HG02840 (cell line): ENCODE data around the gene ACTRT3.

ENCODE experiments used
- ATAC-seq: cut with Tn5 transposase; IDR thresholded peaks from one replicate; pipeline ENCODE4 v1.9.1; 2021; ENCODE audit warnings: mild to moderate bottlenecking, moderate library complexity, moderate number of reproducible peaks; ENCODE audit not compliant: unreplicated experiment, low FRiP score

Gene ACTRT3

GRCh38 chr3:169769287-169770181 is at the start of gene ACTRT3:
Gene ACTRT3 (minus strand): TSS chr3:169769561. CDS start chr3:169769520, 41 bp downstream.
- ATAC-seq = peak; percentile 19

- ATAC-seq = no peak
These were observed 49.0 kb upstream of the ACTRT3 start for GRCh38 chr3:169818316-169818715.

GRCh38 chr3:169815590-169816150 is 46.3 kb upstream of the ACTRT3 start:
- ATAC-seq = no peak

- ATAC-seq = peak; percentile 84
These were observed 44.6 kb upstream of the ACTRT3 start for GRCh38 chr3:169813757-169814517.

- no peak for ATAC-seq
These were observed 43.9 kb upstream of the ACTRT3 start for GRCh38 chr3:169813278-169813677.

- peak; percentile 66 for ATAC-seq
These were observed 43.2 kb upstream of the ACTRT3 start, which contains the start of the genes LRRC34 and LRRIQ4 for GRCh38 chr3:169812332-169813235. Gene LRRC34 (minus strand): TSS chr3:169812904. CDS start chr3:169812548, 356 bp downstream. Gene LRRIQ4 (plus strand): TSS chr3:169812870. CDS start chr3:169821922, 9,052 bp downstream.

- ATAC-seq = peak; percentile 3
These were observed 42.4 kb upstream of the ACTRT3 start for GRCh38 chr3:169811631-169812331.

- no peak for ATAC-seq
These were observed 40.0 kb upstream of the ACTRT3 start for GRCh38 chr3:169809230-169809795.

- ATAC-seq = no peak
These were observed 35.3 kb upstream of the ACTRT3 start for GRCh38 chr3:169804681-169805080.

GRCh38 chr3:169792359-169792758 is 23.0 kb upstream of the ACTRT3 start:
- ATAC-seq = no peak

- no peak for ATAC-seq
These were observed 21.5 kb upstream of the ACTRT3 start for GRCh38 chr3:169790687-169791429.

GRCh38 chr3:169790219-169790618 is 20.9 kb upstream of the ACTRT3 start:
- no peak for ATAC-seq

GRCh38 chr3:169787791-169788190 is 18.4 kb upstream of the ACTRT3 start:
- no peak for ATAC-seq

GRCh38 chr3:169787120-169787519 is 17.8 kb upstream of the ACTRT3 start:
- ATAC-seq = no peak

GRCh38 chr3:169781209-169781855 is 12.0 kb upstream of the ACTRT3 start:
- ATAC-seq = no peak

- no peak for ATAC-seq
These were observed 11.4 kb upstream of the ACTRT3 start for GRCh38 chr3:169780742-169781141.

- no peak for ATAC-seq
These were observed 8.5 kb upstream of the ACTRT3 start for GRCh38 chr3:169777822-169778221.

- ATAC-seq = no peak
These were observed 4.8 kb upstream of the ACTRT3 start for GRCh38 chr3:169774186-169774585.
